CD4-positive, alpha-beta memory T cell (primary cell): ENCODE measurements around the gene PHF21A. TPM values are rescaled to one million over a fixed set of nuclear protein-coding genes. Genes with fewer than 3 reads are reported as not detected.

ENCODE experiments used
- CTCF ChIA-PET: fragments of 350-600 bp; sonication (Branson Sonifier 250); formaldehyde crosslinking; loops from one replicate; lab custom pipeline; 2021; ENCODE audit warnings: inconsistent platforms; ENCODE audit not compliant: partially characterized antibody; lab: Charles Lee
- POLR2A ChIA-PET: fragments of 350-600 bp; sonication (Branson Sonifier 250); formaldehyde crosslinking; loops from one replicate; lab custom pipeline; 2021; ENCODE audit not compliant: partially characterized antibody; lab: Charles Lee
- DNase-seq, 5 donors: peaks; one replicate each; pipeline versions ENCODE4 v3.0.0 to v3.0.0-alpha.2; 2020 to 2022; ENCODE audit warnings: mixed read lengths in 1 of 5
- H3K27ac ChIP-seq: one replicate; pipeline ENCODE4 v1.7.0; 2013; ENCODE audit warnings: low read depth, low read length
- H3K27me3 ChIP-seq: 2 replicates; pipeline ENCODE4 v1.7.0; 2013; ENCODE audit warnings: mild to moderate bottlenecking, low read length, moderate library complexity; ENCODE audit not compliant: insufficient read depth
- H3K36me3 ChIP-seq: 2 replicates; pipeline ENCODE4 v1.7.0; 2013; ENCODE audit warnings: mild to moderate bottlenecking, low read length, moderate library complexity; ENCODE audit not compliant: insufficient read depth
- H3K4me1 ChIP-seq: 2 replicates; pipeline ENCODE4 v1.7.0; 2013; ENCODE audit warnings: mild to moderate bottlenecking, low read length, moderate library complexity; ENCODE audit not compliant: insufficient read depth
- H3K4me3 ChIP-seq, 2 donors: one replicate each; pipeline ENCODE4 v1.7.0; 2013; ENCODE audit warnings: low read length in 2 of 2, mild to moderate bottlenecking in 1 of 2
- H3K9me3 ChIP-seq, 2 donors: one replicate each; pipeline ENCODE4 v1.7.0; 2013; ENCODE audit warnings: low read length in 2 of 2, control low read depth in 1 of 2; ENCODE audit not compliant: control insufficient read depth in 1 of 2
- H3K27ac Mint-ChIP-seq, 7 donors: one replicate each; pipeline ENCODE4 v1.8.0; 2020 to 2021; ENCODE audit warnings: mixed read lengths in 7 of 7, mild to moderate bottlenecking in 6 of 7, inconsistent platforms in 3 of 7, moderate library complexity in 3 of 7
- H3K27me3 Mint-ChIP-seq, 2 donors: one replicate each; pipeline ENCODE4 v1.8.0; 2020 to 2021; ENCODE audit warnings: mixed read lengths in 2 of 2
- H3K36me3 Mint-ChIP-seq, 2 donors: one replicate each; pipeline ENCODE4 v1.8.0; 2020 to 2021; ENCODE audit warnings: mixed read lengths in 2 of 2, inconsistent platforms in 1 of 2, mild to moderate bottlenecking in 1 of 2
- H3K4me1 Mint-ChIP-seq, 4 donors: one replicate each; pipeline ENCODE4 v1.8.0; 2020 to 2021; ENCODE audit warnings: mixed read lengths in 4 of 4, mild to moderate bottlenecking in 1 of 4
- H3K4me3 Mint-ChIP-seq, 8 donors: one replicate each; pipeline ENCODE4 v1.8.0; 2020 to 2021; ENCODE audit warnings: mixed read lengths in 8 of 8, mild to moderate bottlenecking in 7 of 8, moderate library complexity in 6 of 8, inconsistent platforms in 3 of 8
- H3K9me3 Mint-ChIP-seq, 8 donors: one replicate each; pipeline ENCODE4 v1.8.0; 2020 to 2021; ENCODE audit warnings: mixed read lengths in 8 of 8, mild to moderate bottlenecking in 5 of 8, inconsistent platforms in 3 of 8, moderate library complexity in 1 of 8
- intact Hi-C: fragments of 100-400 bp; cut with micrococcal nuclease; formaldehyde crosslinking; loops from one replicate; pipeline ENCODE4 v1.15.1; 2023
- polyA plus RNA-seq, 2 donors: library from polyadenylated mRNA; unstranded; fragments of 300-500 nt; fragmentation: Illumina TruSeq; gene quantifications; one replicate each; pipeline ENCODE4 v1.2.3, GENCODE V29; 2021
- total RNA-seq, 2 experiments: library from RNA; stranded (reverse); gene quantifications; one replicate each; pipeline ENCODE4 v1.2.3, GENCODE V29; 2021

The PHF21A gene
- total and polyA plus RNA-seq, 4 experiments from 2014 or later = 3.7 to 68.4 (median 42.9) TPM

GRCh38 chr11:46047520-46047919, 73.7 kb downstream of the PHF21A start:
- H3K36me3 ChIP-seq = no peaks in the 10 kb centered on the region
- H3K27ac Mint-ChIP-seq = no peak overlapping the region
- no peak overlapping the region for H3K4me3 Mint-ChIP-seq
- ChIA-PET CTCF (no interaction called here), POLR2A (no interaction called here)
- no peaks in the 10 kb centered on the region for H3K4me1 ChIP-seq
- no peak for DNase-seq
- H3K27me3 ChIP-seq = no peaks in the 10 kb centered on the region
- no peak overlapping the region for H3K27ac ChIP-seq
- no peaks in the 10 kb centered on the region for H3K9me3 ChIP-seq
- H3K9me3 Mint-ChIP-seq = peaks cover 0 to 2% (median 0%) of the 10 kb centered on the region in 8 donors
- intact Hi-C loops = no loop called here
- no peaks in the 10 kb centered on the region for H3K27me3 Mint-ChIP-seq
- H3K4me3 ChIP-seq = no peak overlapping the region
- H3K4me1 Mint-ChIP-seq = peaks cover 9 to 21% (median 13%) of the 10 kb centered on the region in 4 donors
- peaks cover 42 to 45% of the 10 kb centered on the region in 2 donors for H3K36me3 Mint-ChIP-seq

- H3K4me3 Mint-ChIP-seq = no peak overlapping the region
- no peak for DNase-seq
- peaks cover 18 to 31% (median 21%) of the 10 kb centered on the region in 4 donors for H3K4me1 Mint-ChIP-seq
- no peaks in the 10 kb centered on the region for H3K36me3 ChIP-seq
- ChIA-PET CTCF (no interaction called here), POLR2A (no interaction called here)
- no peaks in the 10 kb centered on the region for H3K9me3 ChIP-seq
- peak overlapping the region in 1 of 7 donors; percentile 59 for H3K27ac Mint-ChIP-seq
- no peak overlapping the region for H3K27ac ChIP-seq
- H3K27me3 Mint-ChIP-seq = no peaks in the 10 kb centered on the region
- peaks cover 7% of the 10 kb centered on the region for H3K4me1 ChIP-seq
- intact Hi-C loops = no loop called here
- H3K4me3 ChIP-seq = no peak overlapping the region
- H3K36me3 Mint-ChIP-seq = peaks cover 33% of the 10 kb centered on the region in 2 donors
- H3K27me3 ChIP-seq = no peaks in the 10 kb centered on the region
- peaks cover 0 to 2% (median 0%) of the 10 kb centered on the region in 8 donors for H3K9me3 Mint-ChIP-seq
Observed at GRCh38 chr11:46045811-46046210, 75.4 kb downstream of the PHF21A start.

- Histone ChIP-seq H3K36me3 (no peaks in the 10 kb centered on the region), H3K27me3 (no peaks in the 10 kb centered on the region), H3K4me1 (peaks cover 15% of the 10 kb centered on the region), H3K9me3 (no peaks in the 10 kb centered on the region), H3K4me3 (no peak overlapping the region), H3K27ac (no peak overlapping the region)
- H3K36me3 Mint-ChIP-seq = peaks cover 23 to 24% of the 10 kb centered on the region in 2 donors
- H3K27ac Mint-ChIP-seq = peak overlapping the region in 1 of 7 donors; percentile 1
- H3K4me3 Mint-ChIP-seq = no peak overlapping the region
- peaks cover 0 to 2% (median 0%) of the 10 kb centered on the region in 8 donors for H3K9me3 Mint-ChIP-seq
- ChIA-PET CTCF (interaction anchor here (1.0 kb wide), 1 partner anchor 273 kb away, joined by 3 read pairs; no protein-coding TSS in a partner anchor), POLR2A (no interaction called here)
- DNase-seq = no peak
- intact Hi-C loops = no loop called here
- peaks cover 26 to 41% (median 29%) of the 10 kb centered on the region in 4 donors for H3K4me1 Mint-ChIP-seq
- H3K27me3 Mint-ChIP-seq = no peaks in the 10 kb centered on the region
Observed at GRCh38 chr11:46044601-46045000, 76.7 kb downstream of the PHF21A start.

- H3K27me3 Mint-ChIP-seq = no peaks in the 10 kb centered on the region
- H3K27me3 ChIP-seq = no peaks in the 10 kb centered on the region
- peaks cover 22 to 40% (median 34%) of the 10 kb centered on the region in 4 donors for H3K4me1 Mint-ChIP-seq
- H3K9me3 Mint-ChIP-seq = no peaks in the 10 kb centered on the region
- DNase-seq = no peak
- H3K9me3 ChIP-seq = no peaks in the 10 kb centered on the region
- CTCF ChIA-PET = no interaction called here
- H3K36me3 ChIP-seq = no peaks in the 10 kb centered on the region
- peak overlapping the region in 3 of 7 donors; percentile 49 to 57 (median 50) for H3K27ac Mint-ChIP-seq
- no peak overlapping the region for H3K27ac ChIP-seq
- H3K4me3 Mint-ChIP-seq = no peak overlapping the region
- peaks cover 0 to 7% of the 10 kb centered on the region in 2 donors for H3K36me3 Mint-ChIP-seq
- POLR2A ChIA-PET = no interaction called here
- H3K4me1 ChIP-seq = peaks cover 15% of the 10 kb centered on the region
- no peak overlapping the region for H3K4me3 ChIP-seq
- intact Hi-C loops = no loop called here
Observed at GRCh38 chr11:46039990-46040389, 81.3 kb downstream of the PHF21A start.

- no peaks in the 10 kb centered on the region for H3K27me3 ChIP-seq
- DNase-seq = no peak
- Mint-ChIP-seq H3K4me3 (no peak overlapping the region), H3K4me1 (peaks cover 21 to 38% (median 34%) of the 10 kb centered on the region in 4 donors), H3K27me3 (no peaks in the 10 kb centered on the region), H3K36me3 (peaks cover 3 to 9% of the 10 kb centered on the region in 2 donors), H3K9me3 (no peaks in the 10 kb centered on the region), H3K27ac (no peak overlapping the region)
- no peaks in the 10 kb centered on the region for H3K36me3 ChIP-seq
- no peaks in the 10 kb centered on the region for H3K9me3 ChIP-seq
- POLR2A ChIA-PET = no interaction called here
- H3K4me3 ChIP-seq = no peak overlapping the region
- H3K27ac ChIP-seq = no peak overlapping the region
- CTCF ChIA-PET = interaction anchor here (1.2 kb wide), 1 partner anchor 32 kb away, joined by 3 read pairs; no protein-coding TSS in a partner anchor
- intact Hi-C loops = no loop called here
- H3K4me1 ChIP-seq = peaks cover 15% of the 10 kb centered on the region
Observed at GRCh38 chr11:46038529-46038928, 82.7 kb downstream of the PHF21A start.

GRCh38 chr11:46036969-46037368, 84.3 kb downstream of the PHF21A start:
- no peak for DNase-seq
- CTCF ChIA-PET = no interaction called here
- H3K27me3 Mint-ChIP-seq = no peaks in the 10 kb centered on the region
- H3K27ac Mint-ChIP-seq = peak overlapping the region in 2 of 7 donors; percentile 33 to 42
- Histone ChIP-seq H3K9me3 (no peaks in the 10 kb centered on the region), H3K36me3 (no peaks in the 10 kb centered on the region), H3K27me3 (no peaks in the 10 kb centered on the region), H3K4me3 (no peak overlapping the region), H3K27ac (no peak overlapping the region), H3K4me1 (peaks cover 15% of the 10 kb centered on the region)
- H3K9me3 Mint-ChIP-seq = no peaks in the 10 kb centered on the region
- no peak overlapping the region for H3K4me3 Mint-ChIP-seq
- intact Hi-C loops = no loop called here
- H3K4me1 Mint-ChIP-seq = peaks cover 19 to 29% (median 27%) of the 10 kb centered on the region in 4 donors
- H3K36me3 Mint-ChIP-seq = peaks cover 3 to 8% of the 10 kb centered on the region in 2 donors
- POLR2A ChIA-PET = no interaction called here

GRCh38 chr11:46036009-46036408, 85.2 kb downstream of the PHF21A start:
- Mint-ChIP-seq H3K27me3 (no peaks in the 10 kb centered on the region), H3K27ac (no peak overlapping the region), H3K9me3 (no peaks in the 10 kb centered on the region), H3K36me3 (peaks cover 3 to 8% of the 10 kb centered on the region in 2 donors), H3K4me3 (no peak overlapping the region), H3K4me1 (peaks cover 18 to 24% (median 20%) of the 10 kb centered on the region in 4 donors)
- Histone ChIP-seq H3K27ac (no peak overlapping the region), H3K4me3 (no peak overlapping the region), H3K36me3 (no peaks in the 10 kb centered on the region), H3K9me3 (no peaks in the 10 kb centered on the region), H3K4me1 (peaks cover 10% of the 10 kb centered on the region), H3K27me3 (no peaks in the 10 kb centered on the region)
- ChIA-PET CTCF (no interaction called here), POLR2A (no interaction called here)
- intact Hi-C loops = no loop called here
- DNase-seq = no peak
